Measurements from ENCODE around the gene ZG16.
"Not testable (repeated sequence)": the region's sequence is repeated elsewhere in the genome, so short reads cannot be mapped to it uniquely, and the experiment has no call there.

The ZG16 gene

GRCh38 chr16:29753516-29753915, 24.5 kb upstream of the ZG16 start:
- in situ Hi-C loops (cut with MboI; ENCODE audit: low sequenced_read_pairs, unreplicated experiment): no loop called here
- TF ChIP-seq CTCF (IDR thresholded peaks at IDR 0.05; ENCODE audit: borderline replicate concordance, control extremely low read depth, extremely low read depth, insufficient read depth, missing control alignments): no peak
- no peak for DNase-seq (ENCODE audit: low spot score)

GRCh38 chr16:29756654-29757053, 21.4 kb upstream of the ZG16 start:
- DNase-seq (ENCODE audit: low spot score): no peak
- in situ Hi-C loops (cut with MboI; ENCODE audit: low sequenced_read_pairs, unreplicated experiment): no loop called here
- TF ChIP-seq CTCF (IDR thresholded peaks at IDR 0.05; ENCODE audit: borderline replicate concordance, control extremely low read depth, extremely low read depth, insufficient read depth, missing control alignments): no peak

DNA sequence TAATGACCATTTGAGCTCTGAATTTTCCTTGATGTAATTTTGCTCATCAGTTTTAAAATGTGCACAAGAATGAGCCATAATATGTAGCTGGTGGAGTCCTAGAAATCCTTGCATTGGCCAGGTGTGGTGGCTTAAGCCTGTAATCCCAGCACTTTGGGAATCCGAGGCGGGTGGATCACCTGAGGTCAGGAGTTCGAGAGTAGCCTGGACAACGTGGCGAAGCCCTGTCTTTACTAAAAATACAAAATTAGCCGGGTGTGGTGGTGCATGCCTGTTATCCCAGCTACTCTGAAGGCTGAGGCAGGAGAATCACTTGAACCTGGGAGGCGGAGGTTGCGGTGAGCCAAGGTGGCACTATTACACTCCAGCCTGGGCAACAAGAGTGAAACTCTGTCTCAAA, 21.0 kb upstream of the ZG16 start:
- DNase-seq (ENCODE audit: low spot score); in situ Hi-C loops (cut with MboI; ENCODE audit: low sequenced_read_pairs, unreplicated experiment): not testable (repeated sequence)

DNA sequence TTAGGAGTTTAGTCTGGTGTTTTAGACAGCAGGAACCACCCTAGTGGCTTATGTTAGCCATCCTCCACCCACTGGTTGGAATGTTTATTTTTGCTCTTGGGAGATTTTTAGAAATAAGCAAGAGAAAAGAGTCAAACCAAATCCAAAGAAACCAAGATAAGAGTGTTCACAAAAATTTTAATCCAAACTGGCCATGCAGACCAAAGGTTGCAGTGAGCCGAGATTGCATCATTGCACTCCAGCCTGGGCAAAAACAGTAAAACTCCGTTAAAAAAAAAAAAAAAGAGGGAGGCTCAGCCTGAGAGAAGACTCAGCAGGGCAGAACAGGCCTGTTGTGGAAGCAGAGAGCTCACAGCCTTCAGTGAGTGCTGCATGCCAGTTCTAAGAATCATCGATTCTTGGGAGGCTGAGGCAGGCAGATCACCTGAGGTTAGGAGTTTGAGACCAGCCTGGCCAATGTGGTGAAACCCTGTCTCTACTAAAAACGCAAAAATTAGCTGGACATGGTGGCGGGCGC, 20.0 kb upstream of the ZG16 start:
- in situ Hi-C loops (cut with MboI; ENCODE audit: low sequenced_read_pairs, unreplicated experiment): no loop called here
- TF ChIP-seq CTCF (IDR thresholded peaks at IDR 0.05; ENCODE audit: borderline replicate concordance, control extremely low read depth, extremely low read depth, insufficient read depth, missing control alignments): no peak
- DNase-seq (ENCODE audit: low spot score): no peak

DNA sequence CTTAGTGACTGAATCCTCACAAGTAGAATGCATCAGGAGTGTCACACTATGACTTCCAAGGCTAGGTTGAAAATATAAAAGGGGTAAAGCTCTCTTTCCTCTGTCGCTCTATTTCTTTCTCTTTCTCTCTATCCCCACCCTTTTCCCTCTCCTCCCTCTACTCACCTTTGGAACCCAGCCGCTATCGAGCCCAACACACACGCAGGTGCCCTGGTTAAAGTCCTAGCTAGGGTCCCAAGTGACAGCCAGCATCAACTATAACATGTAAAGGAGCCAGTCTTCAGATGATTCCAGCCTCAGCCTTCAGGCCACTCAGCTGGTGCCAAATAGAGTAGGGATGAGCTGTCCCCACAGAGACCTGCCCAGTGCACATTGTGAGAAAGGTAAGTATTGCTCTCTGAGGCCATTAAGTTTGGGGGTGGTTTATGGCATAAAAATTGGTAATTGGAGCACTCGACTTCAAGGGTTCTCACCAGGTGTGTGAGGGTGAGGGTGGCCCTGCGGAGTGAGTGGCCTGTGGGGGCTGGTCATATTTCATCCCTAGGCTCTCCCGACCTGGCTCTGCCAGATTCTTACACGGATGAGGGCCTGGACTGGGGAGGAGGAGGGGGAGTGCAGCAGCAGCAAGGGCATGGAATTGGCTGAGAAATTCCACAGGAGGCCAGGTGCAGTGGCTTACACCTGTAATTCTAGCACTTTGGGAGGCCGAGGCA, 17.3 kb upstream of the ZG16 start:
- DNase-seq (ENCODE audit: low spot score): no peak
- TF ChIP-seq CTCF (IDR thresholded peaks at IDR 0.05; ENCODE audit: borderline replicate concordance, control extremely low read depth, extremely low read depth, insufficient read depth, missing control alignments): no peak
- in situ Hi-C loops (cut with MboI; ENCODE audit: low sequenced_read_pairs, unreplicated experiment): no loop called here

DNA sequence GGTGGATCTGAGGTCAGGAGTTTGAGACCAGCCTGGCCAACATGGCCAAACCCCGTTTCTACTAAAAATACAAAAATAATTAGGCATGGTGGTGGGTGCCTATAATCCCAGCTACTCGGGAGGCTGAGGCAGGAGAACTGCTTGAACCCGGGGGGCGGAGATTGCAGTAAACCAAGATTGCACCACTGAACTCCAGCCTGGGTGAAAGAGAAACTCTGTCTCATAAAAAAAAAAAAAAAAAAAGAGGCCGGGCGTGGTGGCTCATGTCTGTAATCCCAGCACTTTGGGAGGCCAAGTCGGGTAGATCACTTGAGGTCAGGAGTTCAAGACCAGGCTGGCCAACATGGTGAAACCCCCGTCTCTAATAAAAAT, 16.8 kb upstream of the ZG16 start:
- DNase-seq (ENCODE audit: low spot score); in situ Hi-C loops (cut with MboI; ENCODE audit: low sequenced_read_pairs, unreplicated experiment): not testable (repeated sequence)

- in situ Hi-C loops (cut with MboI; ENCODE audit: low sequenced_read_pairs, unreplicated experiment): no loop called here
- DNase-seq (ENCODE audit: low spot score): no peak
- no peak for TF ChIP-seq CTCF (IDR thresholded peaks at IDR 0.05; ENCODE audit: borderline replicate concordance, control extremely low read depth, extremely low read depth, insufficient read depth, missing control alignments)
Measured at GRCh38 chr16:29761882-29762281, 16.2 kb upstream of the ZG16 start.

- in situ Hi-C loops (cut with MboI; ENCODE audit: low sequenced_read_pairs, unreplicated experiment): no loop called here
- no peak for DNase-seq (ENCODE audit: low spot score)
- no peak for TF ChIP-seq CTCF (IDR thresholded peaks at IDR 0.05; ENCODE audit: borderline replicate concordance, control extremely low read depth, extremely low read depth, insufficient read depth, missing control alignments)
Measured at GRCh38 chr16:29763326-29763725, 14.7 kb upstream of the ZG16 start.
